CD8-positive, alpha-beta memory T cell (primary cell): Measurements from ENCODE around the gene KRT3. TPM values are rescaled to one million over a fixed set of nuclear protein-coding genes. Genes with fewer than 3 reads are reported as not detected.
A peak's percentile ranks its signal among the peaks of the same experiment; 100 is the strongest.
"Not testable (repeated sequence)": the region's sequence is repeated elsewhere in the genome, so short reads cannot be mapped to it uniquely, and the experiment has no call there.

Source experiments
- CTCF ChIA-PET: fragments of 350-600 bp; sonication (Branson Sonifier 250); formaldehyde crosslinking; loops from one replicate; lab custom pipeline; 2021; ENCODE audit warnings: antibody characterized with exemption; lab: Charles Lee
- POLR2A ChIA-PET: fragments of 350-600 bp; sonication (Branson Sonifier 250); formaldehyde crosslinking; loops from one replicate; lab custom pipeline; 2021; ENCODE audit warnings: antibody characterized with exemption; lab: Charles Lee
- DNase-seq, 5 donors: peaks; one replicate each; pipeline versions ENCODE4 v3.0.0 to v3.0.0-alpha.2; 2020 to 2022; ENCODE audit warnings: mixed read lengths in 1 of 5
- H3K27ac ChIP-seq: one replicate; pipeline ENCODE4 v1.7.0; 2013; ENCODE audit warnings: low read depth, mild to moderate bottlenecking, low read length, moderate library complexity
- H3K27me3 ChIP-seq: 2 replicates; pipeline ENCODE4 v1.7.0; 2013; ENCODE audit warnings: low read length, mild to moderate bottlenecking; ENCODE audit not compliant: insufficient read depth, poor library complexity, severe bottlenecking
- H3K36me3 ChIP-seq: 2 replicates; pipeline ENCODE4 v1.7.0; 2013; ENCODE audit warnings: mild to moderate bottlenecking, low read length, moderate library complexity; ENCODE audit not compliant: insufficient read depth
- H3K4me1 ChIP-seq: 2 replicates; pipeline ENCODE4 v1.7.0; 2013; ENCODE audit warnings: mild to moderate bottlenecking, low read length, moderate library complexity; ENCODE audit not compliant: insufficient read depth
- H3K4me3 ChIP-seq: 2 replicates; pipeline ENCODE4 v1.7.0; 2013; ENCODE audit warnings: mild to moderate bottlenecking, low read length
- H3K9me3 ChIP-seq: 2 replicates; pipeline ENCODE4 v1.7.0; 2013; ENCODE audit warnings: mild to moderate bottlenecking, low read length
- H3K27ac Mint-ChIP-seq, 8 donors: one replicate each; pipeline ENCODE4 v1.8.0; 2020 to 2021; ENCODE audit warnings: mixed read lengths in 8 of 8, mild to moderate bottlenecking in 6 of 8, inconsistent platforms in 3 of 8, moderate library complexity in 3 of 8
- H3K27me3 Mint-ChIP-seq, 2 donors: one replicate each; pipeline ENCODE4 v1.8.0; 2020 to 2021; ENCODE audit warnings: mixed read lengths in 2 of 2, mild to moderate bottlenecking in 1 of 2, moderate library complexity in 1 of 2
- H3K36me3 Mint-ChIP-seq, 3 donors: one replicate each; pipeline ENCODE4 v1.8.0; 2020 to 2021; ENCODE audit warnings: mixed read lengths in 3 of 3, inconsistent platforms in 1 of 3, mild to moderate bottlenecking in 1 of 3
- H3K4me1 Mint-ChIP-seq, 3 donors: one replicate each; pipeline ENCODE4 v1.8.0; 2020 to 2021; ENCODE audit warnings: mixed read lengths in 3 of 3, inconsistent platforms in 1 of 3, mild to moderate bottlenecking in 1 of 3
- H3K4me3 Mint-ChIP-seq, 7 donors: one replicate each; pipeline ENCODE4 v1.8.0; 2020 to 2021; ENCODE audit warnings: mixed read lengths in 7 of 7, mild to moderate bottlenecking in 6 of 7, moderate library complexity in 4 of 7, inconsistent platforms in 2 of 7
- H3K9me3 Mint-ChIP-seq, 5 donors: one replicate each; pipeline ENCODE4 v1.8.0; 2020 to 2022; ENCODE audit warnings: mixed read lengths in 5 of 5, mild to moderate bottlenecking in 3 of 5, moderate library complexity in 2 of 5, inconsistent platforms in 1 of 5
- polyA plus RNA-seq: library from polyadenylated mRNA; unstranded; fragments of 300-500 nt; fragmentation: Illumina TruSeq; gene quantifications from one replicate; pipeline ENCODE4 v1.2.3, GENCODE V29; 2021
- total RNA-seq, 2 experiments: library from RNA; stranded (reverse); gene quantifications; one replicate each; pipeline ENCODE4 v1.2.3, GENCODE V29; 2021

The KRT3 gene
- total and polyA plus RNA-seq, 3 experiments from 2014 or later, result not detected

GRCh38 chr12:52750532-52750931 lies 45.4 kb downstream of the KRT3 start:
- H3K4me1 ChIP-seq, H3K4me3 ChIP-seq, H3K36me3 Mint-ChIP-seq, H3K36me3 ChIP-seq, POLR2A ChIA-PET, H3K9me3 Mint-ChIP-seq, H3K4me3 Mint-ChIP-seq, H3K27me3 ChIP-seq, H3K9me3 ChIP-seq, H3K27ac Mint-ChIP-seq, H3K27ac ChIP-seq, H3K4me1 Mint-ChIP-seq, DNase-seq: not testable (repeated sequence)
- CTCF ChIA-PET, result interaction anchor here (1.2 kb wide), 1 partner anchor 140 kb away, joined by 4 read pairs; no protein-coding TSS in a partner anchor
- peaks cover 11 to 12% of the 10 kb centered on the region in 2 donors for H3K27me3 Mint-ChIP-seq

GRCh38 chr12:52749827-52750226 lies 46.1 kb downstream of the KRT3 start:
- Histone ChIP-seq H3K36me3 (no peaks in the 10 kb centered on the region), H3K4me1 (peaks cover 4% of the 10 kb centered on the region), H3K9me3 (no peaks in the 10 kb centered on the region), H3K4me3 (no peak overlapping the region), H3K27ac (no peak overlapping the region), H3K27me3 (no peaks in the 10 kb centered on the region)
- H3K27ac Mint-ChIP-seq, result no peak overlapping the region
- ChIA-PET CTCF (no interaction called here), POLR2A (no interaction called here)
- no peak for DNase-seq
- no peaks in the 10 kb centered on the region for H3K4me1 Mint-ChIP-seq
- peaks cover 8 to 12% of the 10 kb centered on the region in 2 donors for H3K27me3 Mint-ChIP-seq
- H3K36me3 Mint-ChIP-seq, result no peaks in the 10 kb centered on the region
- H3K4me3 Mint-ChIP-seq, result no peak overlapping the region
- no peaks in the 10 kb centered on the region for H3K9me3 Mint-ChIP-seq

DNA sequence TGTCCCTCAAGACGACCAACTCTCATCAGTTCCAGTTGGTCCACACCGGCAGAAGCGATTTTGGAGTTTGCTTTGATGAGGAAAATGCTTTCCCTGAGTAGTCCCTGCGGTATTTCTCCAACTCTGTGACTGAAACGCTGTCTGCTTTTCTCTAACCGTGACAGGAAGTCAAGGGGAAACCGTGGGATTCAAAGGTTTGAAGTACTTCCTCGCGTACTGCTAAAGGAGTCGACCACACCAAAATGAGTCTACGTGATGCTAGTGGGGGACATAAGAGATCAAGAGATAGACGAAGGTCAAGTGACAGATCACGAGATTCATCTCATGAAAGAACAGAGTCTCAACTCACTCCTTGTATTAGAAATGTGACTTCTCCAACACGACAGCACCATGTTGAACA lies 47.3 kb downstream of the KRT3 start:
- Mint-ChIP-seq H3K27ac (no peak overlapping the region), H3K4me1 (no peaks in the 10 kb centered on the region), H3K9me3 (no peaks in the 10 kb centered on the region), H3K27me3 (peaks cover 5 to 12% of the 10 kb centered on the region in 2 donors), H3K36me3 (no peaks in the 10 kb centered on the region), H3K4me3 (no peak overlapping the region)
- Histone ChIP-seq H3K4me3 (no peak overlapping the region), H3K27ac (no peak overlapping the region), H3K36me3 (no peaks in the 10 kb centered on the region), H3K9me3 (no peaks in the 10 kb centered on the region), H3K4me1 (peaks cover 4% of the 10 kb centered on the region), H3K27me3 (no peaks in the 10 kb centered on the region)
- CTCF ChIA-PET, result no interaction called here
- POLR2A ChIA-PET, result no interaction called here
- DNase-seq, result peak in 1 of 5 donors; percentile 11

DNA sequence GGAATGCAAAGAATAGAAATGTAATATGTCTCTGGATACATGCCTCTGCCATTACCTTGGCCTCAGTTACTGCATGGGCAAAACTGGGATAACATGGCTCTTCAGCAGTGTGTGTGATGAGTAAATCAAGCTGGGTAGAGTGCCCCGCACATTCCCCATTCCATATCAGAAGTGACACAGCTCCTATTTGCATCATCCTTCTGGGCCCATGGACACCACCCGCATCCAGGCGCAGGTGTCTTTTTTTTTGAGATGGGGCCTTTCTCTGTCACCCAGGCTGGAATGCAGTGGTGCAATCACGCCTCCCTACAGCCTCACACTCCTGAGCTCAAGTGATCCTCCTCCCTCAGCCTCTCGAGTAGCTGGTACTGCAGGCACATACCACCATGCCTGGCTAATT lies 50.4 kb downstream of the KRT3 start:
- Mint-ChIP-seq H3K9me3 (peaks cover 0 to 4% (median 0%) of the 10 kb centered on the region in 5 donors), H3K27ac (no peak overlapping the region), H3K4me1 (no peaks in the 10 kb centered on the region), H3K36me3 (no peaks in the 10 kb centered on the region), H3K4me3 (no peak overlapping the region), H3K27me3 (peaks cover 7 to 26% of the 10 kb centered on the region in 2 donors)
- Histone ChIP-seq H3K9me3 (no peaks in the 10 kb centered on the region), H3K4me3 (no peak overlapping the region), H3K27me3 (no peaks in the 10 kb centered on the region), H3K27ac (no peak overlapping the region), H3K36me3 (no peaks in the 10 kb centered on the region), H3K4me1 (peaks cover 4% of the 10 kb centered on the region)
- CTCF ChIA-PET, result no interaction called here
- no peak for DNase-seq
- POLR2A ChIA-PET, result no interaction called here

DNA sequence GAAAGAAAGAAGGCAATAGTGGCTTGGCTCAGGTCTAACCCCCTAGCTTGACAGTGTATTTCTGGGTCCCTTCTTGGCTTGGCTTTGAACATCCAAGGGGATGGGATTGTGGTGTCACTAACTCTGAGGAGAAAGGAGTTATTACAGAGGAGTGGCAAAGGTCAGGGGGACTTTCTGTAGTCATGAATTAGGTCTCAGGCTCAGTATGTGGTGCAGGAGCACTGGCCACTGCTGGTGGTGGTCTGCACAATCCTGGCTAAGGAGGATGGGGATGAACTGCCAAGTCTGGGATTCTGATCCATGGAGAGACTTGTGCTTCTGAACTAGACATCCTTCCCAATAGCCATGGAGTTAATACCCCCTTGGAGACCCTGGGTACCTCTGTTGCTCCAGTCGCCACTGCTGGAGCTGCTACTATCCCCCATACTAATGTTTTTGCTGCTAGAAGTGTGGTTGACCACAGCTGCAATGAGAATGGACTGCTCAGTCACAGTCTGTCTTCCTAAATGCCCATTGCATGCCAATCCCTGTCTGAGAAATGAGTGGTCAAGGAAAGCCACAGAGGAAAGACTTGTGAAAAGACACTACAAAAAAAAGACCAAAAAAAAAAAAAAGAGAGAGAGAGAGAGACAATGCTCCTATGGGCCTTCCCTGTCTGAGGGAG lies 51.3 kb downstream of the KRT3 start:
- Mint-ChIP-seq H3K27me3 (peaks cover 10 to 36% of the 10 kb centered on the region in 2 donors), H3K4me1 (no peaks in the 10 kb centered on the region), H3K9me3 (peaks cover 0 to 4% (median 0%) of the 10 kb centered on the region in 5 donors), H3K27ac (no peak overlapping the region), H3K36me3 (no peaks in the 10 kb centered on the region), H3K4me3 (no peak overlapping the region)
- DNase-seq, result no peak
- Histone ChIP-seq H3K4me3 (no peak overlapping the region), H3K36me3 (no peaks in the 10 kb centered on the region), H3K27ac (no peak overlapping the region), H3K27me3 (no peaks in the 10 kb centered on the region), H3K9me3 (no peaks in the 10 kb centered on the region), H3K4me1 (peaks cover 4% of the 10 kb centered on the region)
- CTCF ChIA-PET, result no interaction called here
- POLR2A ChIA-PET, result no interaction called here

- Mint-ChIP-seq H3K36me3 (no peaks in the 10 kb centered on the region), H3K27ac (no peak overlapping the region), H3K4me1 (no peaks in the 10 kb centered on the region), H3K27me3 (peaks cover 9 to 46% of the 10 kb centered on the region in 2 donors), H3K4me3 (no peak overlapping the region), H3K9me3 (peaks cover 0 to 4% (median 0%) of the 10 kb centered on the region in 5 donors)
- Histone ChIP-seq H3K36me3 (no peaks in the 10 kb centered on the region), H3K4me1 (no peaks in the 10 kb centered on the region), H3K4me3 (no peak overlapping the region), H3K27ac (no peak overlapping the region), H3K27me3 (no peaks in the 10 kb centered on the region), H3K9me3 (no peaks in the 10 kb centered on the region)
- ChIA-PET CTCF (no interaction called here), POLR2A (no interaction called here)
- no peak for DNase-seq
These were observed 53.0 kb downstream of the KRT3 start for GRCh38 chr12:52742822-52743457.

- no peaks in the 10 kb centered on the region for H3K36me3 ChIP-seq
- H3K4me1 ChIP-seq, result no peaks in the 10 kb centered on the region
- ChIA-PET CTCF (no interaction called here), POLR2A (no interaction called here)
- Mint-ChIP-seq H3K9me3 (peaks cover 0 to 4% (median 0%) of the 10 kb centered on the region in 5 donors), H3K4me3 (no peak overlapping the region), H3K27ac (no peak overlapping the region), H3K36me3 (no peaks in the 10 kb centered on the region), H3K27me3 (peaks cover 11 to 46% of the 10 kb centered on the region in 2 donors), H3K4me1 (no peaks in the 10 kb centered on the region)
- H3K9me3 ChIP-seq, result no peaks in the 10 kb centered on the region
- no peak for DNase-seq
- no peaks in the 10 kb centered on the region for H3K27me3 ChIP-seq
- H3K4me3 ChIP-seq, result no peak overlapping the region
- no peak overlapping the region for H3K27ac ChIP-seq
These were observed 53.7 kb downstream of the KRT3 start for GRCh38 chr12:52742196-52742580.

DNA sequence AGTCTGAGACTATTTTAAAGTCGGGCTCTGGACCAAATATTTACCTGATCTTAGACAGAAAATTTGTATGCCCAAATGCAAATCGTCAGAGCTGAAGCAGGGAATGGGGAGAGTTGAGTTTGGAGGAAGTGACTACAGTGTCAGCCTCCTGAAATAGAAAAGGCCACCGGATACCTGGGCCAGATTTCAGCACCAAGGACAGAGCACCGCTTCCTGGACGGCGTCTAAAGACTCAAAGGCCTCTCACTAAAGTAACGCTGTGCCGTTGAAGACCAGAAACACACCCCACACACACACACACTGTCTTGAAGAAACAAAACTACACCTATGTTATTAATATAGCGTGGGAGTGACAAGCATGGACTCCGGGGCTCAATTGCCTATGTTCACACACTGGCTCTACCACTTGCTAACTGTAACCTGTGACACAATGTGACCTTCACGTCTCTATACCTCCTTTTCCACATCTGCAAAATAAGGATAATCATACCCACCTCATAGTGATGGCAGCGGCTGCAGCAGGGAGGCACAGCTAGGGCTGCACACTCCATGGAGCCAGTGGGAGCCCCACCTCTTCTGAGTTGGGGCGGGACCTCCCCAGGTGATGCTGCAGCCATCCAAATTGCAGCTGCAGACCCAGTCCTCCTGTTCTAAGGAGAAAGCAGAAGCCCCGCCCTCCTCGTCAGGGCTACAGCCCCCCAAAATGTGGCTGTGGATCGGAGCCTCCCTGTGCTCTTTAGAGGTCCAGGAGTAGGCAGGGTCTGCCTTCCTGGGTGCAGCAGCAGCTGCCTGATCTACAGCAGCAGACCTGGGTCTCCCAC lies 54.3 kb downstream of the KRT3 start:
- no peaks in the 10 kb centered on the region for H3K27me3 ChIP-seq
- H3K4me3 Mint-ChIP-seq, result no peak overlapping the region
- peaks cover 11 to 46% of the 10 kb centered on the region in 2 donors for H3K27me3 Mint-ChIP-seq
- no peaks in the 10 kb centered on the region for H3K36me3 Mint-ChIP-seq
- H3K9me3 Mint-ChIP-seq, result peaks cover 0 to 4% (median 0%) of the 10 kb centered on the region in 5 donors
- ChIA-PET CTCF (no interaction called here), POLR2A (no interaction called here)
- H3K4me1 ChIP-seq, result no peaks in the 10 kb centered on the region
- H3K9me3 ChIP-seq, result no peaks in the 10 kb centered on the region
- DNase-seq, result peak; percentile 16 to 62 (median 35)
- H3K4me3 ChIP-seq, result no peak overlapping the region
- no peaks in the 10 kb centered on the region for H3K4me1 Mint-ChIP-seq
- peak overlapping the region in 2 of 8 donors; percentile 27 to 56 for H3K27ac Mint-ChIP-seq
- no peaks in the 10 kb centered on the region for H3K36me3 ChIP-seq
- no peak overlapping the region for H3K27ac ChIP-seq
